NB4 (cell line): Measurements from ENCODE around the gene AMPD3.

ENCODE experiments used
- CTCF ChIP-seq: IDR thresholded peaks from one replicate; pipeline ENCODE4 v1.5.1; 2012; ENCODE audit warnings: low read depth, low read length
- MAX ChIP-seq: IDR thresholded peaks from 2 replicates; pipeline ENCODE4 v1.6.1; 2011; ENCODE audit warnings: low read depth, low read length
- MYC ChIP-seq: IDR thresholded peaks from 2 replicates; pipeline ENCODE4 v1.6.1; 2011; ENCODE audit warnings: low read depth, low read length
- POLR2A ChIP-seq: IDR thresholded peaks from 2 replicates; pipeline ENCODE4 v1.6.1; 2011; ENCODE audit warnings: mild to moderate bottlenecking; ENCODE audit not compliant: insufficient read length; ENCODE audit errors: extremely low read depth

DNA sequence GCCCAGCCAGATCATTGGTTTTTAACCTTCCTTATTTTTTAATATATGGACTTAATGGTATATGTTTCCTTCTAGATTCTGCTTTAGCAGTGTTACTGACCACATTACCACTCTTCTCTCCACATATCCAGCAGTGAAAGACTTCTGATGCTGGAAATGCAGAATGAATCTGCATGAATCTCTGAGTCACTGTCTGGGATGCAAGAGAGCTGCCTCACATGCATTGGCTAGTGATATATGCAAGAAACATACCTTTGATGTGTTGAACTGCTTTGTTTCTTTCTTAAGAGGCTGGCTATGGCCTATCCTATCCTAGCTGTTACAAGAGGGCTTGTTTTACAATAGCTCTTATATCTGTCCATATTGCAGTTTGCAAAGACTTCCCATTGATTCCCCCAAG is 16.6 kb upstream of the AMPD3 start:
- TF ChIP-seq CTCF (no peak), POLR2A (no peak), MAX (no peak), MYC (no peak)
